ENCODE results near the gene ATXN1.
"Not testable (repeated sequence)": the region's sequence is repeated elsewhere in the genome, so short reads cannot be mapped to it uniquely, and the experiment has no call there.

The ATXN1 gene

GRCh38 chr6:16799279-16800193, 38.3 kb upstream of the ATXN1 start:
- H3K4me1 ChIP-seq (ENCODE audit: control insufficient read depth, insufficient read depth, low read length), result no peaks in the 10 kb centered on the region
- H3K4me3 ChIP-seq (ENCODE audit: low read length), result no peak overlapping the region

GRCh38 chr6:16793828-16794412, 32.7 kb upstream of the ATXN1 start:
- H3K9me3 ChIP-seq (ENCODE audit: control insufficient read depth, low read length), result no peaks in the 10 kb centered on the region
- H3K27me3 ChIP-seq (ENCODE audit: control insufficient read depth, insufficient read depth, low read length), result no peaks in the 10 kb centered on the region
- no peaks in the 10 kb centered on the region for H3K36me3 ChIP-seq (ENCODE audit: control insufficient read depth, insufficient read depth, low read length)

More at GRCh38 chr6:16799279-16800193, 38.3 kb upstream of the ATXN1 start:
- Histone ChIP-seq H3K27me3 (ENCODE audit: control insufficient read depth, insufficient read depth, low read length) (no peaks in the 10 kb centered on the region), H3K36me3 (ENCODE audit: control insufficient read depth, insufficient read depth, low read length) (no peaks in the 10 kb centered on the region), H3K9ac (ENCODE audit: low read length) (no peak overlapping the region), H3K9me3 (ENCODE audit: control insufficient read depth, low read length) (no peaks in the 10 kb centered on the region)

GRCh38 chr6:16789329-16790038, 28.2 kb upstream of the ATXN1 start:
- H3K4me1 ChIP-seq (ENCODE audit: control insufficient read depth, insufficient read depth, low read length), result no peaks in the 10 kb centered on the region
- H3K27me3 ChIP-seq (ENCODE audit: control insufficient read depth, insufficient read depth, low read length), result no peaks in the 10 kb centered on the region
- H3K4me3 ChIP-seq (ENCODE audit: low read length), result no peak overlapping the region
- H3K9ac ChIP-seq (ENCODE audit: low read length), result no peak overlapping the region
- no peaks in the 10 kb centered on the region for H3K9me3 ChIP-seq (ENCODE audit: control insufficient read depth, low read length)
- no peaks in the 10 kb centered on the region for H3K36me3 ChIP-seq (ENCODE audit: control insufficient read depth, insufficient read depth, low read length)

More at GRCh38 chr6:16793828-16794412, 32.7 kb upstream of the ATXN1 start:
- Histone ChIP-seq H3K4me1 (ENCODE audit: control insufficient read depth, insufficient read depth, low read length) (no peaks in the 10 kb centered on the region), H3K4me3 (ENCODE audit: low read length) (no peak overlapping the region), H3K9ac (ENCODE audit: low read length) (no peak overlapping the region)

GRCh38 chr6:16787128-16787682, 25.9 kb upstream of the ATXN1 start:
- Histone ChIP-seq H3K4me1 (ENCODE audit: control insufficient read depth, insufficient read depth, low read length) (no peaks in the 10 kb centered on the region), H3K27me3 (ENCODE audit: control insufficient read depth, insufficient read depth, low read length) (no peaks in the 10 kb centered on the region), H3K9me3 (ENCODE audit: control insufficient read depth, low read length) (no peaks in the 10 kb centered on the region), H3K4me3 (ENCODE audit: low read length) (no peak overlapping the region), H3K9ac (ENCODE audit: low read length) (no peak overlapping the region), H3K36me3 (ENCODE audit: control insufficient read depth, insufficient read depth, low read length) (no peaks in the 10 kb centered on the region)

GRCh38 chr6:16785496-16785895, 24.2 kb upstream of the ATXN1 start:
- H3K9ac ChIP-seq (ENCODE audit: low read length), result no peak overlapping the region
- no peak overlapping the region for H3K4me3 ChIP-seq (ENCODE audit: low read length)
- no peaks in the 10 kb centered on the region for H3K36me3 ChIP-seq (ENCODE audit: control insufficient read depth, insufficient read depth, low read length)
- H3K4me1 ChIP-seq (ENCODE audit: control insufficient read depth, insufficient read depth, low read length), result peaks cover 7% of the 10 kb centered on the region
- H3K27me3 ChIP-seq (ENCODE audit: control insufficient read depth, insufficient read depth, low read length), result no peaks in the 10 kb centered on the region
- H3K9me3 ChIP-seq (ENCODE audit: control insufficient read depth, low read length), result no peaks in the 10 kb centered on the region

- H3K4me3 ChIP-seq (ENCODE audit: low read length); H3K36me3 ChIP-seq (ENCODE audit: control insufficient read depth, insufficient read depth, low read length); H3K4me1 ChIP-seq (ENCODE audit: control insufficient read depth, insufficient read depth, low read length); H3K9ac ChIP-seq (ENCODE audit: low read length); H3K9me3 ChIP-seq (ENCODE audit: control insufficient read depth, low read length); H3K27me3 ChIP-seq (ENCODE audit: control insufficient read depth, insufficient read depth, low read length): not testable (repeated sequence)
Measured at GRCh38 chr6:16784957-16785356, 23.7 kb upstream of the ATXN1 start.

- no peaks in the 10 kb centered on the region for H3K9me3 ChIP-seq (ENCODE audit: control insufficient read depth, low read length)
- no peak overlapping the region for H3K9ac ChIP-seq (ENCODE audit: low read length)
- H3K36me3 ChIP-seq (ENCODE audit: control insufficient read depth, insufficient read depth, low read length), result no peaks in the 10 kb centered on the region
- H3K4me1 ChIP-seq (ENCODE audit: control insufficient read depth, insufficient read depth, low read length), result peaks cover 7% of the 10 kb centered on the region
- no peaks in the 10 kb centered on the region for H3K27me3 ChIP-seq (ENCODE audit: control insufficient read depth, insufficient read depth, low read length)
- no peak overlapping the region for H3K4me3 ChIP-seq (ENCODE audit: low read length)
Measured at GRCh38 chr6:16783952-16784565, 22.8 kb upstream of the ATXN1 start.

GRCh38 chr6:16783509-16783908, 22.2 kb upstream of the ATXN1 start:
- Histone ChIP-seq H3K9me3 (ENCODE audit: control insufficient read depth, low read length) (no peaks in the 10 kb centered on the region), H3K27me3 (ENCODE audit: control insufficient read depth, insufficient read depth, low read length) (no peaks in the 10 kb centered on the region), H3K4me3 (ENCODE audit: low read length) (no peak overlapping the region), H3K9ac (ENCODE audit: low read length) (no peak overlapping the region), H3K36me3 (ENCODE audit: control insufficient read depth, insufficient read depth, low read length) (no peaks in the 10 kb centered on the region), H3K4me1 (ENCODE audit: control insufficient read depth, insufficient read depth, low read length) (peaks cover 7% of the 10 kb centered on the region)

- Histone ChIP-seq H3K27me3 (ENCODE audit: control insufficient read depth, insufficient read depth, low read length) (no peaks in the 10 kb centered on the region), H3K4me3 (ENCODE audit: low read length) (no peak overlapping the region), H3K9ac (ENCODE audit: low read length) (no peak overlapping the region), H3K36me3 (ENCODE audit: control insufficient read depth, insufficient read depth, low read length) (no peaks in the 10 kb centered on the region), H3K9me3 (ENCODE audit: control insufficient read depth, low read length) (no peaks in the 10 kb centered on the region), H3K4me1 (ENCODE audit: control insufficient read depth, insufficient read depth, low read length) (peaks cover 7% of the 10 kb centered on the region)
Measured at GRCh38 chr6:16782278-16782677, 21.0 kb upstream of the ATXN1 start.

GRCh38 chr6:16781348-16782169, 20.3 kb upstream of the ATXN1 start:
- no peaks in the 10 kb centered on the region for H3K36me3 ChIP-seq (ENCODE audit: control insufficient read depth, insufficient read depth, low read length)

GRCh38 chr6:16778521-16778920, 17.3 kb upstream of the ATXN1 start:
- Histone ChIP-seq H3K36me3 (ENCODE audit: control insufficient read depth, insufficient read depth, low read length) (no peaks in the 10 kb centered on the region), H3K9ac (ENCODE audit: low read length) (no peak overlapping the region), H3K4me1 (ENCODE audit: control insufficient read depth, insufficient read depth, low read length) (peaks cover 7% of the 10 kb centered on the region), H3K9me3 (ENCODE audit: control insufficient read depth, low read length) (no peaks in the 10 kb centered on the region), H3K4me3 (ENCODE audit: low read length) (no peak overlapping the region), H3K27me3 (ENCODE audit: control insufficient read depth, insufficient read depth, low read length) (no peaks in the 10 kb centered on the region)

More at GRCh38 chr6:16781348-16782169, 20.3 kb upstream of the ATXN1 start:
- Histone ChIP-seq H3K9ac (ENCODE audit: low read length) (no peak overlapping the region), H3K4me1 (ENCODE audit: control insufficient read depth, insufficient read depth, low read length) (peaks cover 7% of the 10 kb centered on the region), H3K9me3 (ENCODE audit: control insufficient read depth, low read length) (no peaks in the 10 kb centered on the region), H3K27me3 (ENCODE audit: control insufficient read depth, insufficient read depth, low read length) (no peaks in the 10 kb centered on the region), H3K4me3 (ENCODE audit: low read length) (no peak overlapping the region)
